Hematopoietic multipotent progenitor cell (in vitro differentiated cells): Measurements from ENCODE around the gene TIE1. TPM values are rescaled to one million over a fixed set of nuclear protein-coding genes. Genes with fewer than 3 reads are reported as not detected.
"Not testable (repeated sequence)": the region's sequence is repeated elsewhere in the genome, so short reads cannot be mapped to it uniquely, and the experiment has no call there.

Experiments
- DNase-seq, 3 donors: peaks; one replicate each; pipeline ENCODE4 v3.0.0-alpha.2; 2011 to 2015; ENCODE audit warnings: low read depth in 2 of 3, low spot score in 2 of 3
- total RNA-seq: library from RNA; depleted of rRNA; stranded (reverse); fragments of >200 nt; gene quantifications from one replicate; pipeline ENCODE4 v1.2.3, GENCODE V29; 2012

Gene TIE1
- total RNA-seq, 1 donor, result 47.7 TPM

GRCh38 chr1:43358746-43359693 lies 58.2 kb downstream of the TIE1 start, which contains the start of gene CDC20:
CDC20 (plus strand) TSS chr1:43358981; CDS start chr1:43359216, 235 bp downstream.
- DNase-seq, result peak; percentile 79 to 98 (median 95)

GRCh38 chr1:43359696-43360095 lies 58.9 kb downstream of the TIE1 start:
- DNase-seq, result no peak

GRCh38 chr1:43360616-43361015 lies 59.8 kb downstream of the TIE1 start:
- DNase-seq, result no peak

- no peak for DNase-seq
These were observed 62.6 kb downstream of the TIE1 start for GRCh38 chr1:43363283-43363934.

- no peak for DNase-seq
These were observed 63.2 kb downstream of the TIE1 start for GRCh38 chr1:43363935-43364525.

- no peak for DNase-seq
These were observed 64.9 kb downstream of the TIE1 start for GRCh38 chr1:43365678-43366077.

GRCh38 chr1:43366179-43366578 lies 65.4 kb downstream of the TIE1 start:
- DNase-seq, result no peak

GRCh38 chr1:43366601-43367025 lies 65.8 kb downstream of the TIE1 start:
- no peak for DNase-seq

GRCh38 chr1:43367026-43367903 lies 66.5 kb downstream of the TIE1 start:
- DNase-seq, result peak; percentile 23 to 57 (median 56)

- peak; percentile 58 to 93 (median 92) for DNase-seq
These were observed 67.3 kb downstream of the TIE1 start, which contains the start of gene ELOVL1 for GRCh38 chr1:43367904-43368645. ELOVL1 (minus strand) TSS chr1:43368011; CDS start chr1:43365609, 2,402 bp downstream.

GRCh38 chr1:43368646-43369020 lies 67.9 kb downstream of the TIE1 start:
- DNase-seq, result no peak

GRCh38 chr1:43369779-43370178 lies 69.0 kb downstream of the TIE1 start:
- DNase-seq, result not testable (repeated sequence)

- no peak for DNase-seq
These were observed 69.8 kb downstream of the TIE1 start for GRCh38 chr1:43370564-43370963.

GRCh38 chr1:43372172-43372571 lies 71.4 kb downstream of the TIE1 start:
- no peak for DNase-seq

Other genes with a start within 250 kb of the TIE1 start
- gene EBNA1BP2, start 128.7 kb upstream of the TIE1 start, total RNA-seq, result 33.1 TPM
- gene CFAP57, start 128.7 kb upstream of the TIE1 start, total RNA-seq, result under 0.01 TPM
- gene TMEM125, start 31.0 kb upstream of the TIE1 start, total RNA-seq, result 8.3 TPM
- under 0.01 TPM for gene C1orf210, start 15.4 kb upstream of the TIE1 start, total RNA-seq
- 39.6 TPM for gene MPL, start 36.8 kb downstream of the TIE1 start, total RNA-seq
- gene CDC20, start 58.0 kb downstream of the TIE1 start, total RNA-seq, result 9.4 TPM
- gene ELOVL1, start 67.0 kb downstream of the TIE1 start, total RNA-seq, result 75.7 TPM
- 21.3 TPM for gene MED8, start 88.8 kb downstream of the TIE1 start, total RNA-seq
- 47.7 TPM for gene SZT2, start 88.9 kb downstream of the TIE1 start, total RNA-seq
- gene HYI, start 152.9 kb downstream of the TIE1 start, total RNA-seq, result 21.0 TPM
- 1.9 TPM for gene PTPRF, start 229.9 kb downstream of the TIE1 start, total RNA-seq